Left lung (tissue), 10 donors: ENCODE results near the gene ALG12. TPM values are rescaled to one million over a fixed set of nuclear protein-coding genes. Genes with fewer than 3 reads are reported as not detected.

Source experiments
- ATAC-seq: fragments of 200-7000 bp; cut with Tn5 transposase; one replicate; pipeline ENCODE4 v1.9.1; 2020; ENCODE audit warnings: moderate library complexity
- DNase-seq, 4 donors: peaks; one replicate each; pipeline ENCODE4 v3.0.0-alpha.2; 2013 to 2020
- H3K27ac ChIP-seq, 2 donors: fragments of 200-600 bp; sonication (generic) in 1 of 2; one replicate each; pipeline versions ENCODE4 v1.5.0 to v1.8.0; 2020 to 2021
- H3K27me3 ChIP-seq, 2 donors: fragments of 200-600 bp; sonication (generic) in 1 of 2; one replicate each; pipeline versions ENCODE4 v1.5.0 to v1.8.0; 2020 to 2021
- H3K36me3 ChIP-seq, 2 donors: fragments of 200-600 bp; sonication (generic) in 1 of 2; one replicate each; pipeline versions ENCODE4 v1.5.0 to v1.8.0; 2020 to 2021
- H3K4me1 ChIP-seq, 2 donors: fragments of 200-600 bp; one replicate each; pipeline ENCODE4 v1.8.0; 2021
- H3K4me3 ChIP-seq, 2 donors: fragments of 200-600 bp; sonication (generic) in 1 of 2; one replicate each; pipeline versions ENCODE4 v1.5.0 to v1.8.0; 2020 to 2021; ENCODE audit warnings: mild to moderate bottlenecking in 1 of 2
- H3K9me3 ChIP-seq, 2 donors: fragments of 200-600 bp; sonication (generic) in 1 of 2; one replicate each; pipeline versions ENCODE4 v1.5.0 to v1.8.0; 2020 to 2021
- CTCF ChIP-seq, 2 donors: fragments of 200-600 bp; sonication (generic) in 1 of 2; IDR thresholded peaks; one replicate each; pipeline versions ENCODE4 v1.5.0 to v1.8.0; 2021; ENCODE audit warnings: antibody characterized with exemption in 2 of 2
- intact Hi-C, 2 donors: fragments of 100-400 bp; cut with DNase I; formaldehyde crosslinking; loops; one replicate each; pipeline versions ENCODE4 v1.11.2 to v1.14.2; 2022
- polyA plus RNA-seq, 6 donors: library from polyadenylated mRNA; unstranded; fragments of 120-200 nt; gene quantifications; one replicate each; pipeline ENCODE4 v1.2.1, GENCODE V29; 2013; ENCODE audit not compliant: insufficient read length in 6 of 6
- total RNA-seq, 2 donors: library from RNA; stranded (reverse); fragmentation: NEBNext Ultra II Directional; extraction: Animal tissue kit (Norgen Biotek cat#: 25700); gene quantifications; one replicate each; pipeline ENCODE4 v1.2.1, GENCODE V29; 2021
- donor health status: DM: no; HTN: yes; CAD: no.
- donor health status: DM: no; HTN: no; CAD: no.

Gene ALG12
- total and polyA plus RNA-seq, 8 donors: 16.4 to 35.2 (median 24.7) TPM

GRCh38 chr22:49960159-49961004 lies 42.1 kb upstream of the ALG12 start, which contains the start of gene PIM3:
PIM3 (plus strand) TSS chr22:49960772; CDS start chr22:49960948, 176 bp downstream.
- Histone ChIP-seq H3K4me3 (peak within 1 kb of the TSS; percentile 71 to 100), H3K4me1 (peaks cover 24 to 64% of the 10 kb centered on the region in 2 donors), H3K9me3 (no peaks in the 10 kb centered on the region), H3K27ac (peak within 1 kb of the TSS; percentile 95 to 97), H3K27me3 (no peaks in the 10 kb centered on the region), H3K36me3 (peaks cover 0 to 40% of the 10 kb centered on the region in 2 donors)
- ATAC-seq: peak; percentile 75
- intact Hi-C loops: no loop called here
- no peak for TF ChIP-seq CTCF (IDR thresholded peaks at IDR 0.05)
- DNase-seq: peak; percentile 95 to 97 (median 96)

- DNase-seq (peak in 1 of 4 donors; percentile 75), ATAC-seq (peak; percentile 8)
- Histone ChIP-seq H3K4me3 (peak overlapping the region; percentile 51 to 100), H3K27me3 (no peaks in the 10 kb centered on the region), H3K4me1 (peaks cover 29 to 64% of the 10 kb centered on the region in 2 donors), H3K36me3 (peaks cover 0 to 34% of the 10 kb centered on the region in 2 donors), H3K27ac (peak overlapping the region; percentile 95 to 97), H3K9me3 (no peaks in the 10 kb centered on the region)
- intact Hi-C loops: no loop called here
- no peak for TF ChIP-seq CTCF (IDR thresholded peaks at IDR 0.05)
Observed at GRCh38 chr22:49959782-49960158, 41.5 kb upstream of the ALG12 start.

- peaks cover 0 to 28% of the 10 kb centered on the region in 2 donors for H3K36me3 ChIP-seq
- H3K4me3 ChIP-seq: peak overlapping the region; percentile 51 to 100
- DNase-seq: peak in 2 of 4 donors; percentile 43 to 81
- H3K4me1 ChIP-seq: peaks cover 30 to 64% of the 10 kb centered on the region in 2 donors
- intact Hi-C loops: no loop called here
- H3K27me3 ChIP-seq: no peaks in the 10 kb centered on the region
- TF ChIP-seq CTCF (IDR thresholded peaks at IDR 0.05): no peak
- H3K9me3 ChIP-seq: no peaks in the 10 kb centered on the region
- ATAC-seq: no peak
- H3K27ac ChIP-seq: peak overlapping the region; percentile 95 to 97
Observed at GRCh38 chr22:49958931-49959781, 40.9 kb upstream of the ALG12 start.

- Histone ChIP-seq H3K4me3 (no peak overlapping the region), H3K27ac (peak overlapping the region in 1 of 2 donors; percentile 97), H3K9me3 (no peaks in the 10 kb centered on the region), H3K36me3 (peaks cover 0 to 21% of the 10 kb centered on the region in 2 donors), H3K4me1 (peaks cover 30 to 64% of the 10 kb centered on the region in 2 donors), H3K27me3 (no peaks in the 10 kb centered on the region)
- intact Hi-C loops: no loop called here
- DNase-seq: peak in 2 of 4 donors; percentile 33 to 70
- no peak for ATAC-seq
- no peak for TF ChIP-seq CTCF (IDR thresholded peaks at IDR 0.05)
Observed at GRCh38 chr22:49958366-49958921, 40.2 kb upstream of the ALG12 start.
